Measurements from ENCODE around the gene RNF168.
"Not testable (repeated sequence)": the region's sequence is repeated elsewhere in the genome, so short reads cannot be mapped to it uniquely, and the experiment has no call there.

The RNF168 gene

DNA sequence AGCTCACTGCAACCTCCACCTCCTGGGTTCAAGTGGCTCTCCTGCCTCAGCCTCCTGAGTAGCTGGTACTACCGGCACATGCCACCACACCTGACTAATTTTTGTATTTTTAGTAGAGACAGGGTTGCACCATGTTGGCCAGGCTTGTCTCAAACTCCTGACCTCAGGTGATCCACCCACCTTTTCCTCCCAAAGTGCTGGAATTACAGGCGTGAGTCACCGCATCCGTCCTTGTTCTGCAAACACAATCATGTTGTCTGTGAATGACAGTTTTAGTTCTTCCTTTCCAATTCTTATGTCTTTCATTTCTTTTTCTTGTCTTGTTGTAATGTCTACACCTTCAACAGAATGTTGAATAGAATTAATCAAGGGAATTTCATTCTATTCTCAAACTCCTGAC is 27.9 kb upstream of the RNF168 start:
- DNase-seq (ENCODE audit: insufficient read length) (no peak), FAIRE-seq (no peak)
- TF ChIP-seq TAF1 (IDR thresholded peaks at IDR 0.05; ENCODE audit: borderline replicate concordance, low read depth, low read length) (no peak), POLR2AphosphoS5 (IDR thresholded peaks at IDR 0.05; ENCODE audit: low read depth, low read length) (no peak), POLR2A (IDR thresholded peaks at IDR 0.05; ENCODE audit: low read depth, low read length) (no peak)

DNA sequence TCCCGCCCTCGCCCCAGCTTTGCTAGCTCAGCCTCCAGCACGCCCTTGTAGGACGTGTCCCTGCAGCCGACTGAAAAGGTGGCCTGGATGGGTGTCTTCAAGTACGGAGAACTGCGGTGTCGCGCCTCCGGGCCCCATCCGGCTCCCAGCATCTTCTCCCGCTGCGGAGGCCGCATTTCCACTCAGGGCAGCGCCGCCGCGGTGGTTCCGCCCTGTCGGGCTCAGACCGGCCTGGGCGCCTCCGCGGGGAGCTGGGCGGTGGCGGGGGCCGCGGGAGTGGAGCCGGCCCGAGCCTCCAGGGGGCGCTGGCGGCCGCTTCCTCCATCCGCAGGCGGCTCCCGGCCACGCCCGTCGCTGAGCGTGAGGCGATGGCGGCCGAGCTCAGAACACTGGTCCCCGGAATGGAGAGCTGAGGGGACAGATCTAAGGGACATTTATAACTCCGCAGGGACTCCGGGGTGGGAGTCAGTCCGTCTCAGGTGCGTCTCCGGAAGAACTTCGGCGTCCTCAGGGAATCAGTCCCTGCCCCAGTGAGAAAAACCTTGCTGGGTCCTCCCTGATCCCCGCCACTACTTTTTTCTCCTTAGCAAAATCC is 25.2 kb upstream of the RNF168 start:
- TF ChIP-seq POLR2A (IDR thresholded peaks at IDR 0.05; ENCODE audit: low read depth, low read length) (peak; percentile 83), POLR2AphosphoS5 (IDR thresholded peaks at IDR 0.05; ENCODE audit: low read depth, low read length) (peak; percentile 81), TAF1 (IDR thresholded peaks at IDR 0.05; ENCODE audit: borderline replicate concordance, low read depth, low read length) (peak; percentile 73)
- FAIRE-seq (peak; percentile 98), DNase-seq (ENCODE audit: insufficient read length) (peak; percentile 88)

- DNase-seq (ENCODE audit: insufficient read length) (no peak), FAIRE-seq (no peak)
- TF ChIP-seq TAF1 (IDR thresholded peaks at IDR 0.05; ENCODE audit: borderline replicate concordance, low read depth, low read length), result no peak
These were observed 21.6 kb upstream of the RNF168 start for GRCh38 chr3:196525141-196525540.

- no peak for DNase-seq (ENCODE audit: insufficient read length)
- FAIRE-seq, result no peak
- no peak for TF ChIP-seq TAF1 (IDR thresholded peaks at IDR 0.05; ENCODE audit: borderline replicate concordance, low read depth, low read length)
- TF ChIP-seq POLR2A (IDR thresholded peaks at IDR 0.05; ENCODE audit: low read depth, low read length), result no peak
- TF ChIP-seq POLR2AphosphoS5 (IDR thresholded peaks at IDR 0.05; ENCODE audit: low read depth, low read length), result no peak
These were observed 21.0 kb upstream of the RNF168 start for GRCh38 chr3:196524527-196524926.

- no peak for TF ChIP-seq POLR2AphosphoS5 (IDR thresholded peaks at IDR 0.05; ENCODE audit: low read depth, low read length)
- TF ChIP-seq POLR2A (IDR thresholded peaks at IDR 0.05; ENCODE audit: low read depth, low read length), result no peak
- TF ChIP-seq TAF1 (IDR thresholded peaks at IDR 0.05; ENCODE audit: borderline replicate concordance, low read depth, low read length), result no peak
- FAIRE-seq (no peak), DNase-seq (ENCODE audit: insufficient read length) (no peak)
These were observed 20.3 kb upstream of the RNF168 start for GRCh38 chr3:196523841-196524240.

- FAIRE-seq; DNase-seq (ENCODE audit: insufficient read length): not testable (repeated sequence)
These were observed 17.7 kb upstream of the RNF168 start for GRCh38 chr3:196521291-196521690.

DNA sequence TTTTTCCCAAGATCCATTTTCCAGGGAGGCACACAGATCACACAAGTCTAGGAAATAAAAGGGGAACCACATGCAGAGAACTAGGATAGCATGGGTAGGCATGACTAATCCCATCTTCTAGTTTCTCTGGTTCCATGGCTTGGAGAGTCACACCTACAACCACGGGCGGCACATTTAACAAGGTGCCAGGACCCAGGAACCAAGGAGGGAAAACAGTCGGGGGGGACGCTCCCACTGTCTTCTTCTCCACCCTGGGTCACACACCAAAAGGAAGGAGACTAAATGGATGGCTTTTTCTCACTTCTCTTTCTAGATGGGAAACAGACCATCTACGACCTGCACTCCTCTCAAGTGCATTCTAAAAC is 16.1 kb upstream of the RNF168 start:
- DNase-seq (ENCODE audit: insufficient read length) (no peak), FAIRE-seq (no peak)
- TF ChIP-seq TAF1 (IDR thresholded peaks at IDR 0.05; ENCODE audit: borderline replicate concordance, low read depth, low read length) (no peak), POLR2AphosphoS5 (IDR thresholded peaks at IDR 0.05; ENCODE audit: low read depth, low read length) (no peak), POLR2A (IDR thresholded peaks at IDR 0.05; ENCODE audit: low read depth, low read length) (no peak)

DNA sequence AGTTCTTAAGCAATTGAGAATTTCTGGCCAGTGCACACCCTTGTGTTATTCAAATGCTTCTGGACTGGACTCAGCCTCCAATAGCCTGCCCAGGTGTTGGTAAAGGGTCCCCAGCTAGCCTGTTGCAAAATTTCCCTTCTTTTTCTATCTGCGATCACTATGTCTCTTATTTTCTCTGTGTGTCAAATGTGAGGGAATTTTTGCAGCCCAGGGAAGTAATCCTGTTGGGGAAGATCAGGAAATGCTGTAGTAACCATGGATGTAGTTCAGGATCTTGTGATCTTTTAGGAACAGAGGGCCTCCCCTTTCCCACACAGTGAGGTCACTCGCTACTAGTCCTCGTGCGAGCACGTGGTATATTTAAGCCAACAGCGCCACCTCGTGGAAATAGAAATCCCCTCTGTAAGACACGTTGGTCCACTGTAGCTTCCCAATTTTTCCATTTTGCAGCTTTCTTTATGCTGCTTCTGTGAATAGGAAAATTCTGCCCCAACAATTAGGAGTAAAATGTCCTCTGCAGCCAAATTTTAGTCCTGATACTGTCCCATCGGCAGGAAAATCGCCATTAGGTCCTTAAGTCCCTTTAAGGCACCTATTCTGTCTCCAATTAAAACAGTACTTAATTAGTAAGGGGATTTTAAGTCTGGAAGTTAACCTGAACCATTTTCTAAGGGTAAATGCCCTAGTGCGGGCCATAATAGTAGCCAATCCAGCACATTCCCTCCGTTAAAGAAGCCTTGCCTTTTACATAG is 15.6 kb upstream of the RNF168 start:
- no peak for FAIRE-seq
- no peak for TF ChIP-seq POLR2A (IDR thresholded peaks at IDR 0.05; ENCODE audit: low read depth, low read length)
- no peak for TF ChIP-seq TAF1 (IDR thresholded peaks at IDR 0.05; ENCODE audit: borderline replicate concordance, low read depth, low read length)
- no peak for TF ChIP-seq POLR2AphosphoS5 (IDR thresholded peaks at IDR 0.05; ENCODE audit: low read depth, low read length)
- DNase-seq (ENCODE audit: insufficient read length), result no peak

GRCh38 chr3:196517919-196518318 is 14.4 kb upstream of the RNF168 start:
- no peak for FAIRE-seq
- DNase-seq (ENCODE audit: insufficient read length), result no peak
- TF ChIP-seq POLR2AphosphoS5 (IDR thresholded peaks at IDR 0.05; ENCODE audit: low read depth, low read length) (no peak), POLR2A (IDR thresholded peaks at IDR 0.05; ENCODE audit: low read depth, low read length) (no peak), TAF1 (IDR thresholded peaks at IDR 0.05; ENCODE audit: borderline replicate concordance, low read depth, low read length) (no peak)

DNA sequence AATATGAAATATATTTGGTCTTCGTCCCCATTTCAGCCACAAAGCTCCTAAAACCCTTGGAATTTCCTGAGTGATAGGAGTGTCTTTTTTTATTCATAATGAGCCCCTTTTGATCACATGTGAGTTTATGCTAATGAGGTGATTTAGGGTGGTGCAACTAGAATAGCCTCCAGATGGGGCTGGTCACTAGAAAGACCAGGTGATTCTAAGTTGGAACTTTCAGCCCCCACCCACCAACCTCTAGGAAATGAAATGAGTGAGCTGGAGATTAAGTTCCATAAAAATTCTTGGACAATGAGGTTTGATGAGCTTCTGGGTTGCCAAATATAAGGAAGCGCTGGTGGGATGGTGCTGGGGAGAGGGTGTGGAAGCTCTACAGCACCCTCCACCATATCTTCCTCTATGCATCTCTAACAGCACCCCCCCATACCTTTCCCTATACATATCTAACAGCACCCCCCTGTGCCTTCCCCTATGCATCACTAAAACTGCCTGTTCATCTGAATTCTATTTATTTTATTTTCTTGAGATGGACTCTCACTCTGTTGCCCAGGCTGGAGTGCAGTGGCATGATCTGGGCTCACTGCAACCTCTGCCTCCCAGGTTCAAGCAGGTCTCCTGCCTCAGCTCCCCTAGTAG is 13.7 kb upstream of the RNF168 start:
- TF ChIP-seq POLR2AphosphoS5 (IDR thresholded peaks at IDR 0.05; ENCODE audit: low read depth, low read length) (no peak), POLR2A (IDR thresholded peaks at IDR 0.05; ENCODE audit: low read depth, low read length) (no peak), TAF1 (IDR thresholded peaks at IDR 0.05; ENCODE audit: borderline replicate concordance, low read depth, low read length) (no peak)
- no peak for FAIRE-seq
- no peak for DNase-seq (ENCODE audit: insufficient read length)

GRCh38 chr3:196514913-196515621 is 11.5 kb upstream of the RNF168 start, which contains the start of gene SMCO1:
Gene SMCO1, minus strand, starts transcription at chr3:196515346. Its CDS starts 137 bp downstream, at chr3:196515209.
- DNase-seq (ENCODE audit: insufficient read length), result no peak
- FAIRE-seq, result no peak
- TF ChIP-seq POLR2AphosphoS5 (IDR thresholded peaks at IDR 0.05; ENCODE audit: low read depth, low read length) (no peak), TAF1 (IDR thresholded peaks at IDR 0.05; ENCODE audit: borderline replicate concordance, low read depth, low read length) (no peak), POLR2A (IDR thresholded peaks at IDR 0.05; ENCODE audit: low read depth, low read length) (no peak)

Measured in GM12892 (cell line).